GM12878 (cell line): ENCODE results near the gene PCF11. TPM values are rescaled to one million over a fixed set of nuclear protein-coding genes. Genes with fewer than 3 reads are reported as not detected.

ENCODE experiments used
- ATAC-seq: fragments of 200-7000 bp; cut with Tn5 transposase; 3 replicates; pipeline ENCODE4 v1.9.1; 2020; ENCODE audit warnings: mild to moderate bottlenecking, moderate library complexity
- BruUV-seq: library from RNA; stranded (reverse); fragments of 400-500 nt; replicated peaks from 2 replicates; lab custom pipeline; 2021; lab: Mats Ljungman, UMichigan
- CTCF ChIA-PET: fragments of 300-600 bp; sonication (Branson Sonifier 250); formaldehyde crosslinking; extraction: SDS; loops from one replicate; lab custom pipeline; 2021; ENCODE audit warnings: inconsistent platforms; lab: Yijun Ruan, JAX
- POLR2A ChIA-PET: fragments of 350-600 bp; formaldehyde crosslinking; extraction: SDS; loops from one replicate; lab custom pipeline; 2021; ENCODE audit warnings: inconsistent platforms; lab: Charles Lee
- RAD21 ChIA-PET: fragments of 300-600 bp; sonication (Branson Sonifier 250); formaldehyde crosslinking; loops from one replicate; lab custom pipeline; 2023; ENCODE audit warnings: antibody characterized with exemption; ENCODE audit not compliant: unreplicated experiment; lab: Charles Lee
- SMC1A ChIA-PET: fragments of 300-600 bp; sonication (Branson Sonifier 250); formaldehyde crosslinking; loops from one replicate; lab custom pipeline; 2023; ENCODE audit not compliant: unreplicated experiment, uncharacterized antibody; lab: Charles Lee
- DNase-seq: peaks from one replicate; pipeline ENCODE4 v3.0.0-alpha.2; 2011; ENCODE audit warnings: low read depth, low spot score
- FAIRE-seq: peaks from 3 replicates; lab custom pipeline; 2011; peaks lifted over from hg19 to GRCh38; lab: Jason Lieb, UNC
- H2AFZ ChIP-seq: 2 replicates; pipeline ENCODE4 v1.6.0; 2011; ENCODE audit warnings: low read depth, low read length, control low read depth; ENCODE audit not compliant: control insufficient read depth
- H3K27ac ChIP-seq: 2 replicates; pipeline ENCODE4 v1.5.1; 2011; ENCODE audit warnings: control low read depth; ENCODE audit not compliant: control insufficient read depth, insufficient read depth
- H3K27me3 ChIP-seq, 2 experiments: replicated peaks in 1 of 2; 2 replicates each; pipeline versions ENCODE4 v1.6.0 to v1.6.1; 2011; ENCODE audit warnings: low read length in 1 of 2; ENCODE audit not compliant: control insufficient read depth in 2 of 2, insufficient read depth in 2 of 2
- H3K36me3 ChIP-seq, 2 experiments: 2 replicates each; pipeline ENCODE4 v1.5.1; 2011; ENCODE audit warnings: low read length in 1 of 2; ENCODE audit not compliant: control insufficient read depth in 2 of 2, insufficient read depth in 2 of 2
- H3K4me1 ChIP-seq: 2 replicates; pipeline ENCODE4 v1.6.1; 2011; ENCODE audit warnings: mild to moderate bottlenecking, low read length, moderate library complexity, mixed read lengths; ENCODE audit not compliant: control insufficient read depth, insufficient read depth
- H3K4me2 ChIP-seq: 2 replicates; pipeline ENCODE4 v1.6.0; 2011; ENCODE audit warnings: control low read depth; ENCODE audit not compliant: control insufficient read depth, insufficient read depth
- H3K4me3 ChIP-seq: fragments of 200-600 bp; sonication (generic); 2 replicates; pipeline ENCODE4 v1.5.1; 2016
- H3K79me2 ChIP-seq: 2 replicates; pipeline ENCODE4 v1.6.0; 2011; ENCODE audit warnings: low read length; ENCODE audit not compliant: control insufficient read depth, insufficient read depth
- H3K9ac ChIP-seq: 2 replicates; pipeline ENCODE4 v1.8.0; 2011; ENCODE audit warnings: low read length, control low read depth, mixed read lengths; ENCODE audit not compliant: control insufficient read depth, insufficient read depth
- H3K9me3 ChIP-seq: replicated peaks from 3 replicates; pipeline ENCODE4 v1.5.1; 2011; ENCODE audit warnings: mild to moderate bottlenecking, low read length; ENCODE audit not compliant: control insufficient read depth, insufficient read depth
- H4K20me1 ChIP-seq: 2 replicates; pipeline ENCODE4 v1.6.0; 2011; ENCODE audit not compliant: control insufficient read depth, insufficient read depth
- BRCA1 ChIP-seq: IDR thresholded peaks from 2 replicates; pipeline ENCODE4 v1.6.1; 2011; ENCODE audit warnings: low read depth, low read length, improper control_type of control experiment
- E4F1 ChIP-seq: fragments of 450-650 bp; IDR thresholded peaks from 2 replicates; pipeline ENCODE4 v1.6.1; 2018; ENCODE audit warnings: borderline replicate concordance, mild to moderate bottlenecking; ENCODE audit not compliant: partially characterized antibody
- IRF4 ChIP-seq: IDR thresholded peaks from 2 replicates; pipeline ENCODE4 v1.6.1; 2011; ENCODE audit warnings: low read depth, low read length
- JUNB ChIP-seq: IDR thresholded peaks from 2 replicates; pipeline ENCODE4 v1.6.1; 2016; ENCODE audit warnings: antibody characterized with exemption, mild to moderate bottlenecking
- NFYA ChIP-seq: IDR thresholded peaks from 2 replicates; pipeline ENCODE4 v1.6.1; 2011; ENCODE audit warnings: low read depth, mild to moderate bottlenecking, low read length, improper control_type of control experiment, borderline replicate concordance
- RB1 ChIP-seq: fragments of 450-650 bp; formaldehyde crosslinking; IDR thresholded peaks from 2 replicates; pipeline ENCODE4 v1.6.1; 2017; ENCODE audit warnings: mild to moderate bottlenecking, borderline replicate concordance
- SMAD5 ChIP-seq: IDR thresholded peaks from 2 replicates; pipeline ENCODE4 v1.6.1; 2016; ENCODE audit warnings: antibody characterized with exemption, low read depth
- TARDBP ChIP-seq: IDR thresholded peaks from 2 replicates; pipeline ENCODE4 v1.6.1; 2016; ENCODE audit warnings: borderline replicate concordance
- TBL1XR1 ChIP-seq: IDR thresholded peaks from 2 replicates; pipeline ENCODE4 v1.6.1; 2012; ENCODE audit warnings: low read depth, low read length, improper control_type of control experiment
- USF2 ChIP-seq: IDR thresholded peaks from 2 replicates; pipeline ENCODE4 v1.6.1; 2011; ENCODE audit warnings: low read depth, low read length, improper control_type of control experiment, borderline replicate concordance
- WRNIP1 ChIP-seq: IDR thresholded peaks from 2 replicates; pipeline ENCODE4 v1.6.1; 2011; ENCODE audit warnings: low read depth, low read length, improper control_type of control experiment, borderline replicate concordance
- ZBED1 ChIP-seq: IDR thresholded peaks from 2 replicates; pipeline ENCODE4 v1.6.1; 2016; ENCODE audit warnings: borderline replicate concordance
- ZNF207 ChIP-seq: fragments of 450-650 bp; IDR thresholded peaks from 2 replicates; pipeline ENCODE4 v1.6.1; 2014; ENCODE audit warnings: antibody characterized with exemption, mild to moderate bottlenecking, borderline replicate concordance
- ZNF24 ChIP-seq: fragments of 450-650 bp; IDR thresholded peaks from 2 replicates; pipeline ENCODE4 v1.6.1; 2017; ENCODE audit warnings: antibody characterized with exemption, mild to moderate bottlenecking
- ZNF592 ChIP-seq: fragments of 450-650 bp; IDR thresholded peaks from 2 replicates; pipeline ENCODE4 v1.6.1; 2017; ENCODE audit warnings: mild to moderate bottlenecking, moderate library complexity
- WGBS: methylation state at CpG from one replicate; pipeline ENCODE4 v1.1.6; 2016; ENCODE audit warnings: low lambda C conversion rate; ENCODE audit not compliant: insufficient replicate concordance, insufficient coverage; ENCODE audit errors: missing lambda C conversion rate; 5-methylcytosine and 5-hydroxymethylcytosine counted together
- in situ Hi-C: fragments of 300-500 bp; cut with MboI; formaldehyde crosslinking; loops from 9 replicates; pipeline ENCODE4 v1.14.3; 2018; ENCODE audit warnings: mixed read lengths
- intact Hi-C: fragments of 100-400 bp; cut with micrococcal nuclease; formaldehyde crosslinking; loops from one replicate; pipeline ENCODE4 v1.14.2; 2022; ENCODE audit not compliant: unreplicated experiment
- polyA plus RNA-seq, 11 experiments: library from polyadenylated mRNA; depleted of rRNA in 4 of 11; unstranded in 6 of 11; stranded (reverse) in 5 of 11; fragments of >200 nt; fragmentation: Nextera tagmentation in 4 of 11; fragmentation: Illumina TruSeq in 1 of 11; extraction: Ambion mirVana in 4 of 11; extraction: Trizol in 1 of 11; gene quantifications; 1 replicate in 1 of 11; 2 replicates in 10 of 11; pipeline versions ENCODE4 v1.2.1 to v1.2.3, GENCODE V29; 2011 to 2016; ENCODE audit warnings: inconsistent platforms in 2 of 11, missing spikeins in 2 of 11, low read depth in 1 of 11
- total RNA-seq, 4 experiments: library from RNA; depleted of rRNA in 3 of 4; stranded (reverse); fragments of >200 nt in 3 of 4; fragmentation: Illumina TruSeq in 1 of 4; extraction: Trizol in 1 of 4; gene quantifications; 2 replicates each; pipeline versions ENCODE4 v1.2.1 to v1.2.3, GENCODE V29; 2013 to 2021

PCF11 gene
- total and polyA plus RNA-seq, 10 of the 15 experiments (the other 5 are each of a cell fraction or from before 2014, with no cell fraction given): 9.2 to 90.4 (median 48.0) TPM

GRCh38 chr11:83205608-83206185 lies 48.8 kb downstream of the PCF11 start:
- no peak overlapping the region for H3K4me3 ChIP-seq
- no peaks in the 10 kb centered on the region for H3K9me3 ChIP-seq
- intact Hi-C loops: no loop called here
- H3K4me2 ChIP-seq: no peak overlapping the region
- no peak overlapping the region for H3K9ac ChIP-seq
- in situ Hi-C loops: no loop called here
- H3K27ac ChIP-seq: no peak overlapping the region
- ChIA-PET POLR2A (no interaction called here), CTCF (interaction anchor here (0.7 kb wide), 1 partner anchor 10 kb away, joined by 3 read pairs; no protein-coding TSS in a partner anchor), RAD21 (no interaction called here), SMC1A (no interaction called here)
- H3K79me2 ChIP-seq: no peaks in the 10 kb centered on the region
- H2AFZ ChIP-seq: no peak overlapping the region
- H3K4me1 ChIP-seq: no peaks in the 10 kb centered on the region
- no peaks in the 10 kb centered on the region for H3K36me3 ChIP-seq
- no peak for TF ChIP-seq WRNIP1
- TF ChIP-seq USF2: no peak
- no peak for TF ChIP-seq ZNF207
- no peak for TF ChIP-seq RB1
- TF ChIP-seq BRCA1: no peak
- TF ChIP-seq E4F1: no peak
- TF ChIP-seq ZNF592: no peak
- TF ChIP-seq TARDBP: no peak
- TF ChIP-seq SMAD5: no peak
- TF ChIP-seq NFYA: no peak
- TF ChIP-seq ZBED1: no peak
- no peak for TF ChIP-seq ZNF24
- TF ChIP-seq TBL1XR1: no peak
- TF ChIP-seq JUNB: no peak
- TF ChIP-seq IRF4: no peak
- FAIRE-seq (no peak), ATAC-seq (no peak), DNase-seq (no peak)
- no TSS peak for BruUV-seq
- no peaks in the 10 kb centered on the region for H4K20me1 ChIP-seq
- H3K27me3 ChIP-seq: no peaks in the 10 kb centered on the region
- 93% methylated on average over 3 of the region's 3 CpGs for WGBS
